ENCODE data around the gene CFAP97.
"Not testable (repeated sequence)": the region's sequence is repeated elsewhere in the genome, so short reads cannot be mapped to it uniquely, and the experiment has no call there.

CFAP97 gene

DNA sequence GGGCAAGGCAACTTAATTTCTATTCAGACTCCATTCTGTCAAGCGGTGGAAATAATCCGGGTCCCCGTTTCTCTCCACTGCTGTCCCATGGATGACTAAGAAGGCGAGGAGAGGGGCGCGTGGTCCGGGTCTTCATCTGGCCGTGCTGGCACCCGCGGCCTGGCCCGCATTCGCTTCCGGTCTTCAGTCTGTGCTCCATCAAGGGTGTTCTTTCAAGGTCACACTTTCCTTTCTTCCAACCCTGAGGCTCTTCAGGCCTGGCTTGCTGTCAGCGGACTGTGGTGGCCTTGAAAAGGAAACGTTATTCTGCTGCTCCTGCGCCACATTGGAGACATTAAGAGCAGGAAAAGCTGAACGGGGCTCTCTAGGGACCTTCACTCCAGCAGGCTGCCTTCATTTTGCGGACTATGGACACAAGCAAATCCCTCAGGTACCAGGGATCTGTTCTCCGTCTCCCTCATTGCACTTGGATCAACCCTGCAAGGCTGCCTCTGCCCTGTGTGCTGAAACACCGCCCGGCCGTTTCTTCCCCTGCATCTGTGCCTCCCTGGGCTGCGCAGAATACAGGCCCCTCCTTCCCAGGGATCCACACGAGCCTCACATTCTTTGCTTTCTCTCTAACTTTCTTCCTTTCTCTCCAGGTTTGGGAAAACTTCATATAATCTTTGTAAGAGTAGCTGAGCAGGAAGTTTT, 66.4 kb downstream of the CFAP97 start:
- no peak for DNase-seq

DNA sequence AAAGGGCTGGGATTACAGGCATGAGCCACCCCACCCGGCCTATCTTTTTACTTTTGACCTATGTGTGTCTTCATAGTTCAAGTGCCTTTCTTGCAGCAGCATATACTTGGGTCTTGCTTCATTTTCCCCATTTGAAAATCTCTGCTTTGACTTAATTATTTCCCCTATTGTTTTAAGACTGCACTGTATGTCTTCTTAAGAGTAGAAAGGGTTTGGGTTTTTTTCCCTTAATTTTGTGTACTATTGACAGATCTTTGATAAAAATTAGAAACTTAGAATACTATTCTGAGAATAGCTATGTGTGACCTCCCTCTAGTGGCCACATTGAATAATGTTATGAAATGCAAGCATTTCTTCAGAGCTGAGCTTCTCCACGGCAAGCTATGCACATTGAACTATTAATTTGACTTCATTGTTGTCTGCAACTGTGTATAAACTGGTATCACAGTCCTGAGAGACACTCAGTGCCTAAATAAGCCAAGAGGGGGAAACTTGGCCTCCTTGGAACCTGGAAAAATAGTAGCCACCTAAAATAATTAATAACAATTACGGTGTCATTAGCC, 69.4 kb downstream of the CFAP97 start:
- DNase-seq: no peak

DNA sequence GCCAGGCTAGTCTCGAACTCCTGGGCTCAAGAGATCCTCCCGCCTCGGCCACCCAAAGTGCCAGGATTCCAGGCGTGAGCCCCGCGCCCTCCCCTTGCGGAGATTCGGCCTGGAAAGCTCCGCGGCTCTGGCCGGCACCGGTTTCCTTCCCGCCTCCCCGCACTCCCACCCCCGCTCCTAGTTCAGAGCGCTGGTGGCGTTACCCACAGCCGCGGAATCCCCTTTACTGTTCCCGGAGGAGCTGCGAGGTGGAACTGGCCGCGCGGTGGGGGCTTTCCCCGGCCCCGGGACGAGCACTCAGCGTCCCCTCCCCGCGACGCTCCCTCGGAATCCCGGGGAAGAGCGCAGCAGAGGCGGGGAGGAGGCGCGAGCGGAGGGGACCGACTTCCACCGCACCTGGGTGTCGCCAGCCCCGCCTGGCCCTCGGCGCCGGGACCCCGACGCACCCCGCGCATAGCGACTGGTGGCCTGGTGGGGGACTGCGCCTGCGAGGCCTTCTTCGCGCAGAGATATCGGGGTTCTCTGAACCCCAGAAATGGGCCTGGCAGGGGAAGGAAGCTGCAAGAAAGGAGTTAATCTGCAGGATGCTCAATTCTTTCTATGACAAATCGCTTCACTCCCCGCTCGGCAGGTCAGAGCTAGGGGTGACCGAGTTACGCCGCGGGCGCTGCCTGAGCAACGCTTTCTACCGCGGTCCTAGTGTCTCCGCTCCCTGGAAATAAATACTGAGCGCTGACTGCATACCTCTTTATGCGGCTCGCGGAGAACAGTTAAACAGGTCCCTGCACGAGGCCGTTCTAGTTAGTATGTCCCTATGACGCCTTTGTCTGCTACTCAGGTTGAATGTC, 75.3 kb downstream of the CFAP97 start:
- DNase-seq: peak; percentile 49

DNA sequence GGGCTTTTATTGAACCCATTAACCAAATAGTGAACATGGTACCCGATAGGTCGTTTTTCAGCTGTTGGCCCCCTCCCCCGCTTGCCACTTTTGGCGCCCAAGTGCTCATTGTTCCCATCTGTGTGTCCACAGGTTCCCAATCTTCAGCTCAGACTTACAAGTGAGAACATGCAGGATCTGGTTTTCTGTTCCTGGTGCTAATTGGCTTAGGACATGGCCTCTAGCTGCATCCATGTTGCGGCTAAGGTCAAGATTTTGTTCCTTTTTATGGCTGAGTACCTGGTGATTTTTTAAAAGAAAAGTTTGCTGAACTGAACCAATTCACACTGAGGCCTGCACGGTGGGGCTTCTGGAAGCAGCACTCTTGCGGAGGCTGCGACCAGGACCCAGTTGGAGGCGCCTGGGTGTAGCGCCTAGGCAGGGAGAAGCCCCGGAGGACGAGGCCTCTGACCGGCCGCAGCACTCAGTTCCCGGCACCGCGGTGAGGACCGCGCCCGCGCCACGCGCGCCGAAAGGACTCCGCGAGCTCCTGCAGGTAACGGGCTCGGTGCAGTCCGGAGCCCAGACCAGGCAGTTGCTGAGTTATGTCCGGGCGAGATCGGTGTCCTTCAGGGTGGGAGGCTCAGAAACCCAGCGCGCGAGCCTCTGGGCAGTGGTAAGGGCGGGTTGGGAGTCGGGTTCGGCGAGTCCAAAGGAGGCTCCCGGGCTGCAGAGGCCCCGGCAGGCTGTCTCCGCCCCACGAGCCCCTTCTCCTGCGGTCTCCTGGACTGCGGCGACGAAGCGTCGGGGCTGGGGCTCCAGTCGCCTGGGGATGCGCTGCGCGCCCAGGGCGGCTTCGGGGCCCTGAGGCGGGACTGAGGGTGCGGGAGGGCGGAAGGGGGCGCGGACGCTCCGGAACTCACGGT, 76.5 kb downstream of the CFAP97 start:
- no peak for DNase-seq

DNA sequence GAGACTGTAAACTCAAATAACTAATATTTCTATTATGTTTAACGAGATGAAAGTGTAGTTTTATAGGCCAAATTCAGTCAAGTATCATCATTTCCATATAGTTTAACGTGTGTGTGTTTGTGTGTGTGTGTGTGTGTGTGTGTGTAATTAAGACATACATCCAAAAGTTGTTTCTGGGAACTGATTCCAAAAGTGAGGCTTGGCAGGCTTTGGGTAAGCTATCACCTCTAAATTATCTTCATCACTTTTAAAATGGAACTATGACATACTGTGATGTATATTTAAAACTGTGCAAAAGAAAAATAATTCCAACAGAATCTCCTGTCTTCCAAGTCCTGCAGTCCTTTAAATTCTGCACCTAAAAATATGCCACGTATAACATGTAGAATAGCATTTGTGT, 79.8 kb downstream of the CFAP97 start:
- no peak for DNase-seq

DNA sequence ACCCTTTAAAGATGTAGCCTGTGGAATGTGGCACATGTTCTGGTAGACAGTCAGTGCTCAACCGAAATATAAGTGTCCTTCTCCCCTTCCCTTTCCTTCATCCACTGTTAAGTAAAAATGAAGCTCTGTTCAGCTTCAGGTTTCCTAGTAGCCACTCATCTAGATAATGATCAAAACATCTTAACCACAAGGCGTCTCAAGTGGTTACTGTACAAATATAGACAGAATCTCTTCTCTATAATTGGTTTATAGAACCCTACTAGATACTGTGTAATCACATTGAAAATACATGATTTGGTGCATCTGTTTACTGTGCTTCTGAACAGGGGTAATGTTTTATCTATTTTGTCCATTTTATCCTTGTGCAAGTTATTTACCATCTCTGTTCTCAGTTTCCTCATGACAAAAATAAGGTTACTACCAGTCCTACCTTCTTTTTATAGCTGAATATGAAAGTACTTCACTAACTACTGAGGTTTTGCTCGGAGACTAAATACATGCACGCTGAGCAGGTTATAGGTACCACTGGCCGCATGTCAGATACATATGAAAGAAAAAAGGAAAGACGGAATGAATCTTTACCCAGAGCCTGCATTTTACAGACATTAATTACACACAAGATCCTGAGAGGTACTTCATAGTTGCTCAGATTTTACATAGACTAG, 81.0 kb downstream of the CFAP97 start:
- DNase-seq: no peak

DNA sequence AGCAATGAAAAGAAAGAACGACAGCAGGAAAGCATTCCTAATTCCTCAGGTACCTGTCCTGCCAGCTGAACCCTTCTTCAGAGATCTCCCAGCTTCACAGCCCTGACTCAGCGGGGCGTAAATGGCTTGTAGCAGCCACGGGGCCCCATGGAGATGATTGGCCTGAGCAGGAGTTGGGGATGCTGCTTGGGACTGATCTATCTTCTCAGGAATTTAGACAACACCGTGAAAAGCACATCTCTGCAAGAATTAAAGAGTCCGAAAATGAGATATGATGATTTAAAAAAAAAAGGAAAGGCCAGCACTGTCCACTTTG, 83.2 kb downstream of the CFAP97 start:
- no peak for DNase-seq

DNA sequence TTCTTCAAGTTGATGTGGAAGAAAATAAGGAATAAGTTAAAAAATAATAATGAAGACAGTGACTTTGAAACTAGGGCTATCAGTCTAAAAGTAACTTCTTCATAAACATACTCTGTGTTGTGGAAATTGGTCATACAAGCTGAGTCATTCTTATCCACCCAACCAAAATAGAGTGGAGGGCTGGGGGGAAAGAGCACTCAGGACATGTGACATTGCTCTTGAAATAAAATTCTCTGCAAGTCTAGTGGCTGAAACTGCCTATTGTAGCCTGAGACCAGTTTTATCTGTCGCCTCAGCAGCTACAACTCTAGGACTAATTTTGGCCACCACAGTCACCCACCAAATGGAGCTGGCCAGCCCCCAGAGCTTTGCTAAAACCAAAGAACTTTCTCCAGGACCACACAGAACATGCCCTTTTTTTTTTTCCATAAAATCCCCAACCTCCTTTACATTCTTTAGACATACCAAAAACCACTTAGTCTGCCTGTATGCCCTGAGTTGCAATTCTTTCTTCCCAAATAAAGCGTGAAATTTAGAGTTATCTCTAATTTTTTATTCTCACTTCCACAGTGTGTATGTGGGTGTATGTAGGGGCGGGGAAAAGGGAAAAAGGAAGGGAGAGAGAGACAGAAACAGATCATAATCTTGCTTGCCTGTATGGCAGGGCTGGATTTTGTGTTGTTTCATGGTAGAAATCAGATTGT, 83.7 kb downstream of the CFAP97 start:
- DNase-seq: no peak

DNA sequence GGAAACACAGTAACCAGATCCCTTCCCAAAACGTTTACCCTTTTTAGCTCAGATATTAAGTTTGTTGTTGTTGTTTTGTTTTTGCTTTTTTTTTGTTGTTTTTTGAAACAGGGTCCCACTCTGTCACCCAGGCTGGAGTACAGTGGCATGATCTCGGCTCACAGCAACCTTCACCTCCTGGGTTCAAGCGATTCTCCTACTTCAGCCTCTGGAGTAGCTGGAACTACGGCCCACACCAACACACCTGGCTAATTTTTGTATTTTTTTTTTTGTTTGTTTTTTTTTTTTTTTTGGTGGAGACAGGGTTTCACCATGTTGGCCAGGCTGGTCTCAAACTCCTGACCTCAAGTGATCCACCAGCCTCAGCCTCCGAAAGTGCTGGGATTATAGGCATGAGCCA, 84.3 kb downstream of the CFAP97 start:
- DNase-seq: not testable (repeated sequence)

DNA sequence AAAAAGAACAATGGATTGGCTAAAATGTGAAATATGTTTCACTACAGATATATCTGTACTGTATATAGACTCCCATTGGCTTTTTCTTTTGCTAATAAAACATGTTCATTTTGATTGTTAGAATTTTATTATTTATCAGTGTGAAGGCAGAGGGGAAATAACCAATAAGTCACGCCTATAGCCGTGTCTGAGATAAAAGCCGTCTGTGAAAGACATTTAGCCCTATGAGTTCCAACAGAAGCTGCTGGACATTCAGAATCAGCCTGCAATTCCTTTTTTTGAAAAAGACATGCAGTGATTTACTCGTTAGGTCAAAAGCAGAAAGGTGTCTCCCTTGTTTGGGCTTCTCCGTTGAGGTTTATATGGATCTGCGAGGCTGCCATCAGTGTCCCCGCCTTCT, 84.9 kb downstream of the CFAP97 start:
- no peak for DNase-seq

DNA sequence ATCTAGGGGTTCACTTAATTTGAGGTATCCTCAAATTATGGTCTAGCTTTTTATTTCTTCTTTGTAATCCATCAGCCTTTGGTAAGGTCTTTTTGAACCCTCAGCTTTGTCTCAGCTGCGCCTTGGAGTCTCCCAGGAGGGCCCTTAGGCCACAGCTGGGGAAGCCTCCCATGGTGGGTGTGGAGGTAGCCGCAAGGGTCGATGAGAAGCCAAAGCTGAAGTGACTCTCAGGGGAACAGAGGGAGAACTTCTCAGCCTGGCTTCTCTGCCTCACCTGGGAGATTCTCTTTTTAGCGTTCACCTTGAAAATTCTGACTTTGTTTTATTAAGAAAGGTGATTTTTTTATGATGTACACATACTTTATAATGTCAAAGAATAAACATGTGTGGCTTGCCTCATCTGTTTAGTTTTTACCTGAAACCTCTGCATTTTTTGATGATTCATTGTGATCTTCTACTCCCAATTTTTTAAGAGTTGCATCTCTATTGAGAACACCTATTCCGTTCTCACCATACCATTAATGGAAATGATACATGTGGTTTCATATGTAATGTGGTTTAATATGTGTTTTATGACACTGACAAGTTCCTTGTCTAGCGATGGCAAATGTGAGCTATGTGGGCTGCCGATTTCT, 86.4 kb downstream of the CFAP97 start:
- DNase-seq: no peak

DNA sequence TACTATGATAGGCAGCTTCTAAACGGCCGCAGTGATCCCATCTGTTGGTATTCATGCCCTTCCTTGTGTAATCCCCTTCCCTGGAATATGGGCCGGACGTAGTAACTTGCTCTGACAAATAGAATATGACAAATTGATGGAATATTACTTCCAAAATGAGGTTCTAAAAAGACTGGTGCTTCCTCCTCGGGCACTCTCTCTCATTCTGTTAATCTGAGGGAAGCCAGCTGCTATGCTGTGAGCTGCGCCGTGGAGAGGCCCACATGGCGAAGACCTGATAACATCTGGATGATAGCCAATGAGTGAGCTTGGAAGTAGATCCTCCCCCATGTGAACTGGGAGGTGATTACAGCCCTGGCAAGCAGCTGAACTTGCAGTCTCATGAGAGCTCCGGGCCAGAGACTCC, 88.0 kb downstream of the CFAP97 start:
- no peak for DNase-seq

DNA sequence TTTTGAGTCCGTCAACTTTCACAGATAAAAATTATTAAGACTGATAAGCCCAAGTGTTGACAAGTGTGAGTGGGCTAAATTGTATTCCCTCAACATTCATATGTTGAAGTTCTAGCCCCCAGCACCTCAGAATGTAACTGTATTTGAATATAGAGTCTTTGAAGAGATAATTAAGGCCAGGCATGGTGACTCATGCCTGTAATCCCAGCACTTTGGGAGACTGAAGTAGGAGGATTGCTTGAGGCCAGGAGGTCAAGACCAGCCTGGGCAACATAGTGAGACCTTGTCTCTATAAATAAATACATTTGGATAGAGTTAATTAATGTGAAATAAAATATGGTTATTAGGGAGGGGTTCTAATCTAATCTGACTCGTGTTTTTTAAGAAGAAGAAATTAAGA, 90.5 kb downstream of the CFAP97 start:
- no peak for DNase-seq

DNA sequence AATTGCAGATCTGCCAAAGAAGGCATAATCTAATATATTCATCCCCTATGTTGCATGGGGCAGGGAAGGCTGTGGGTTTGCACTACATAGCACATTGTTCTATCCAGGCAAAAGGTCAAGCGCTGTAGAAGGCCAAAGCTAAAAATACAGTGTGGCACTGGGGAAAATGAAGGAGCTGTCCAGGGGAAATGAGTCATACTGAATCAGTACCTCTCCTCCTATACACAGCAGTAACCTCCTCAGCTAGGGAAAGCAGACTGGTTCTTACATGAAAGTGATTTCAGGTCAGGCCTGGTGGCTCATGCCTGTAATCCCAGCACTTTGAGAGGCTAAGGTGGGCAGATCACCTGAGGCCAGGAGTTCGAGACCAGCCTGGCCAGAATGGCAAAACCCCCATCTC, 91.7 kb downstream of the CFAP97 start:
- DNase-seq: no peak

DNA sequence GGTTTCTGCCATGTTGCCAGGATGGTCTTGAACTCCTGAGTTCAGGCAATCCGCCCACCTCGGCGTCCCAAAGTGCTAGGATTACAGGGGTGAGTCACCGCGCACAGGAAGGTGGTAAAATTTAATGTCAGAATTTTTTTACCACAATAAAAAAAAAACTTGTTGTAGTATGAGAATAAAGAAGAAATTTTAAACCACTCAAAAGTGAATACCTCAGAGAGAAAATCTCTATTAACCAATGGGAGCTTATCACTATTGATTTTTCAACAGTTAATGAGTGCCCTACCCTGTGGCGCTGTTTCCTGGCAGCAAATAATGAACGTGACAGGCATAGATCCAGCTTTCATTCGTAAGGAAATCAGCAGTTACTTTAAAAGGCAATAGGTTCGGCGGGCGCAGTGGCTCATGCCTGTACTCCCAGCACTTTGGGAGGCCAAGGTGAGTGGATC, 93.4 kb downstream of the CFAP97 start:
- no peak for DNase-seq

DNA sequence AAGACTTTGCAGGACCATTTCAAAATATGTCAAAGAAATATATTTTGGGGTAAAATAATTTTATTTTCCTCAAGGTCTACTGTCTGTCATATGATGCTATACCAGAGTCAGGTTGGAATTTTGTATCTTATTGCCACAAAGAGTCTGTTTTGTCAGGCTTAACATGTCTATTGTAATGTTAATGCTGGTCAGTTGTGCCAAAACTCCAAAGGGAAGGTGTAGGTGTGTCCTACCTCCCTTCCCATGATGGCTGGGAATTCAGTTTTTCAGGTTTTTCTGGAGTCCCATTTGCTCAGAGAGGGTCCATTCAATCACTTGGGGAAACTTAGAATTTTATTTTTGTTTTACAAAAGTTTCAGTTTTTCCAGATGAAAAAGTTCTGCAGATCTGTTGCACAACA, 94.1 kb downstream of the CFAP97 start:
- no peak for DNase-seq

All from activated naive CD4-positive, alpha-beta T cell treated with anti-CD3 and anti-CD28 coated beads, Interleukin-2, amount 50 U/mL, for 16 hours (primary cell).